Ovary (tissue), 3 donors: ENCODE data around the gene STPG1.

Source experiments
- CTCF ChIP-seq, 3 donors: fragments of 450-650 bp in 2 of 3; fragments of 200-600 bp in 1 of 3; IDR thresholded peaks; one replicate each; pipeline versions ENCODE4 v1.5.1 to v1.8.0; 2016 to 2022; ENCODE audit warnings: antibody characterized with exemption in 3 of 3, mild to moderate bottlenecking in 1 of 3
- POLR2A ChIP-seq: fragments of 450-650 bp; IDR thresholded peaks from one replicate; pipeline ENCODE4 v1.6.1; 2017; ENCODE audit warnings: antibody characterized with exemption, mild to moderate bottlenecking, moderate library complexity
- donor health status: DM: no; HTN: no; CAD: no.

DNA sequence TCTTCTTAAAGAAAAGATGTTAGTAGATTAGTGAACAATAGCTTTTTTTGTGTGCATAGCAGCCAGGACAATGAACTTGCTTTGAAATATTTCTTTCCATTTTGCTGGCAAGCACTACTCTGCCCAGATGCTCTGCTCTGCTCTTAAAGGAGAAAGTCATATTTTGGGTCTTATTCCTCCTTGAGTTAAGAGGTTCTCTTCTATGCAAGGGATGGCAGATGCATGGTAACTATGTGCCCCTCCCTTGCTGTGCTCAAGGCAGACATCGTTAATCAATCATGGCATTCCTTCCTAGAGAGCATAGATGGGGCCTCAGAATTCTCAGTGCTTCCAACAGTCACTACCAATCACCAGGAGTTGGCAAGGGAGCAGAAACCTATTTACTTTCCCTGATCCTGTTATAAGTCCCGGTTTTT, 29.7 kb upstream of the STPG1 start:
- TF ChIP-seq CTCF (IDR thresholded peaks at IDR 0.05) = no peak
- no peak for TF ChIP-seq POLR2A
